PC-9 (cell line): Measurements from ENCODE around the gene KBTBD8. TPM values are rescaled to one million over a fixed set of nuclear protein-coding genes. Genes with fewer than 3 reads are reported as not detected.

Source experiments
- BruUV-seq: library from RNA; stranded (reverse); fragments of 400-500 nt; replicated peaks from 2 replicates; lab custom pipeline; 2021; lab: Mats Ljungman, UMichigan
- CTCF ChIA-PET: fragments of 300-600 bp; sonication (Branson Sonifier 250); formaldehyde crosslinking; loops from one replicate; lab custom pipeline; 2022; ENCODE audit warnings: antibody characterized with exemption; lab: Charles Lee
- POLR2A ChIA-PET: fragments of 300-600 bp; sonication (Branson Sonifier 250); formaldehyde crosslinking; loops from one replicate; lab custom pipeline; 2022; ENCODE audit warnings: antibody characterized with exemption; ENCODE audit not compliant: unreplicated experiment; lab: Charles Lee
- DNase-seq, 2 experiments: peaks; one replicate each; pipeline versions ENCODE4 v3.0.0 to v3.0.0-alpha.2; 2015 to 2022; ENCODE audit warnings: mixed read lengths in 1 of 2
- H2AFZ ChIP-seq: fragments of 200-600 bp; sonication (generic); 2 replicates; pipeline ENCODE4 v1.8.1; 2017; ENCODE audit warnings: antibody characterized with exemption
- H3F3A ChIP-seq: fragments of 200-600 bp; sonication (generic); 2 replicates; pipeline ENCODE4 v1.8.1; 2017; ENCODE audit warnings: antibody characterized with exemption, mild to moderate bottlenecking, low read depth; ENCODE audit not compliant: insufficient read depth
- H3K27ac ChIP-seq: fragments of 200-600 bp; sonication (generic); 2 replicates; pipeline ENCODE4 v1.6.1; 2016; ENCODE audit warnings: mixed run types
- H3K27me3 ChIP-seq: fragments of 200-600 bp; sonication (generic); 2 replicates; pipeline ENCODE4 v1.6.1; 2016; ENCODE audit warnings: low read depth, mixed run types; ENCODE audit not compliant: insufficient read depth
- H3K36me3 ChIP-seq: fragments of 200-600 bp; sonication (generic); 2 replicates; pipeline ENCODE4 v1.6.1; 2016; ENCODE audit warnings: low read depth, mixed run types
- H3K4me1 ChIP-seq: fragments of 200-600 bp; sonication (generic); replicated peaks from 2 replicates; pipeline ENCODE4 v1.6.1; 2016; ENCODE audit warnings: mixed run types; ENCODE audit not compliant: insufficient read depth
- H3K4me2 ChIP-seq: fragments of 200-600 bp; sonication (generic); 2 replicates; pipeline ENCODE4 v1.6.1; 2017; ENCODE audit warnings: mixed run types
- H3K4me3 ChIP-seq: fragments of 200-600 bp; sonication (generic); 2 replicates; pipeline ENCODE4 v1.6.1; 2016; ENCODE audit warnings: mixed run types
- H3K79me2 ChIP-seq: fragments of 200-600 bp; sonication (generic); 2 replicates; pipeline ENCODE4 v1.6.1; 2017; ENCODE audit warnings: low read depth, mixed run types
- H3K9me2 ChIP-seq: fragments of 200-600 bp; sonication (generic); 2 replicates; pipeline ENCODE4 v1.8.1; 2017; ENCODE audit warnings: mild to moderate bottlenecking; ENCODE audit not compliant: insufficient read depth
- H3K9me3 ChIP-seq: fragments of 200-600 bp; sonication (generic); 2 replicates; pipeline ENCODE4 v1.8.1; 2016; ENCODE audit warnings: low read depth; ENCODE audit not compliant: insufficient read depth
- H4K20me1 ChIP-seq: fragments of 200-600 bp; sonication (generic); 2 replicates; pipeline ENCODE4 v1.8.1; 2017; ENCODE audit not compliant: insufficient read depth
- EZH2 ChIP-seq: fragments of 200-600 bp; sonication (generic); IDR thresholded peaks from 2 replicates; pipeline ENCODE4 v1.8.0; 2017; ENCODE audit warnings: antibody characterized with exemption, low read depth
- intact Hi-C: fragments of 100-400 bp; cut with micrococcal nuclease; formaldehyde crosslinking; loops from one replicate; pipeline ENCODE4 v1.10.0; 2022; ENCODE audit not compliant: unreplicated experiment
- total RNA-seq: library from RNA; stranded (reverse); gene quantifications from 2 replicates; pipeline ENCODE4 v1.2.3, GENCODE V29; 2021
- TF ChIP-seq, protein P1 (sequence below): fragments of 200-600 bp; sonication (generic); conservative IDR thresholded peaks from 2 replicates; pipeline ENCODE4 v1.6.1; 2017; ENCODE audit warnings: mixed run types, antibody characterized with exemption, mild to moderate bottlenecking, moderate library complexity

KBTBD8 gene
- total RNA-seq, 1 experiment from 2014 or later: not detected

DNA sequence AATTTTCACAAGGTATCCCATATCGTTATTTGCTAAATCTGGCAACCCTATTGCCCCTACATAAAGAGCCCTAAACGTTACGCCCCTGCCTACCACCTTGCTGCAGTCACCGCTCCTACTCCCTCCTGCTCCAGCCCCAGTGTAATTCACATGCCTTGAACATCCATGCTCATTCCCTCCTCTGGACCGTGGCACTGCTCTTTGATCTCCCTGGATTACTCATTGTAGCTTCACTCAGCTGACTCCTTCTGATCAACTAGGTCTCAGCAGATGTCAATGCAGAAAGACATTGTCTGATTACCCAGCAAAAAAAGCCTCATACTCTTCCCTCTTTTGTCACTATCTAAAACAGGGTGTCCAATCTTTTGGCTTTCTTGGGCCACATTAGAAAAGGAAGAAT is 40.7 kb upstream of the KBTBD8 start:
- H3K4me2 ChIP-seq: no peak overlapping the region
- no peak for DNase-seq
- H3F3A ChIP-seq: no peaks in the 10 kb centered on the region
- H3K27ac ChIP-seq: no peak overlapping the region
- intact Hi-C loops: no loop called here
- no peaks in the 10 kb centered on the region for H3K36me3 ChIP-seq
- H4K20me1 ChIP-seq: no peaks in the 10 kb centered on the region
- H2AFZ ChIP-seq: no peak overlapping the region
- peaks cover 52% of the 10 kb centered on the region for H3K27me3 ChIP-seq
- TF ChIP-seq EZH2: no peak
- TF ChIP-seq, protein P1, sequence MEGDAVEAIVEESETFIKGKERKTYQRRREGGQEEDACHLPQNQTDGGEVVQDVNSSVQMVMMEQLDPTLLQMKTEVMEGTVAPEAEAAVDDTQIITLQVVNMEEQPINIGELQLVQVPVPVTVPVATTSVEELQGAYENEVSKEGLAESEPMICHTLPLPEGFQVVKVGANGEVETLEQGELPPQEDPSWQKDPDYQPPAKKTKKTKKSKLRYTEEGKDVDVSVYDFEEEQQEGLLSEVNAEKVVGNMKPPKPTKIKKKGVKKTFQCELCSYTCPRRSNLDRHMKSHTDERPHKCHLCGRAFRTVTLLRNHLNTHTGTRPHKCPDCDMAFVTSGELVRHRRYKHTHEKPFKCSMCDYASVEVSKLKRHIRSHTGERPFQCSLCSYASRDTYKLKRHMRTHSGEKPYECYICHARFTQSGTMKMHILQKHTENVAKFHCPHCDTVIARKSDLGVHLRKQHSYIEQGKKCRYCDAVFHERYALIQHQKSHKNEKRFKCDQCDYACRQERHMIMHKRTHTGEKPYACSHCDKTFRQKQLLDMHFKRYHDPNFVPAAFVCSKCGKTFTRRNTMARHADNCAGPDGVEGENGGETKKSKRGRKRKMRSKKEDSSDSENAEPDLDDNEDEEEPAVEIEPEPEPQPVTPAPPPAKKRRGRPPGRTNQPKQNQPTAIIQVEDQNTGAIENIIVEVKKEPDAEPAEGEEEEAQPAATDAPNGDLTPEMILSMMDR: no peak
- no TSS peak for BruUV-seq
- POLR2A ChIA-PET: no interaction called here
- no peaks in the 10 kb centered on the region for H3K79me2 ChIP-seq
- no peaks in the 10 kb centered on the region for H3K4me1 ChIP-seq
- no peaks in the 10 kb centered on the region for H3K9me2 ChIP-seq
- CTCF ChIA-PET: no interaction called here
- H3K9me3 ChIP-seq: no peaks in the 10 kb centered on the region
- H3K4me3 ChIP-seq: no peak overlapping the region

DNA sequence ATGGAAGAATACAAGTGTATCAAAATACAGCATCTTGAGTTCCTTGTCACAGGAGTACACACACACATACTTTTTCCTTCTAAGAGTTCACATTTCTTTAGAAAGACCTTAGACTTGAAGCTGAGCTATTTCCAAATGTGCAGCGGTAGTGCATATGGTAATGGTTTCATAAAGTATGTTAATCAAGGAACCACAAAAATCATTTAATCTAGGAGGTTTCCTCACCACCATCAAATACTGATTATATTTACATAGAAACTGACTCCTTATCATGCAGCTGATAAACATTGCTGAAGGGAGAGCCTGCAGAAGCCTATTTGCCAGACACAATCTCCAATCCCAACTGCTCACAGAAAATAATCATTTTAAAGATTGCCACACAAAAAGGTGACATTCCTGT is 40.0 kb upstream of the KBTBD8 start:
- Histone ChIP-seq H4K20me1 (no peaks in the 10 kb centered on the region), H3K27me3 (peaks cover 55% of the 10 kb centered on the region), H3K79me2 (no peaks in the 10 kb centered on the region), H3K9me3 (no peaks in the 10 kb centered on the region), H3K4me3 (no peak overlapping the region), H2AFZ (no peak overlapping the region), H3K4me1 (no peaks in the 10 kb centered on the region), H3F3A (no peaks in the 10 kb centered on the region), H3K36me3 (no peaks in the 10 kb centered on the region), H3K9me2 (no peaks in the 10 kb centered on the region), H3K4me2 (no peak overlapping the region), H3K27ac (no peak overlapping the region)
- no peak for DNase-seq
- intact Hi-C loops: no loop called here
- POLR2A ChIA-PET: no interaction called here
- TF ChIP-seq, protein P1: no peak
- TF ChIP-seq EZH2: no peak
- BruUV-seq: no TSS peak
- CTCF ChIA-PET: no interaction called here

DNA sequence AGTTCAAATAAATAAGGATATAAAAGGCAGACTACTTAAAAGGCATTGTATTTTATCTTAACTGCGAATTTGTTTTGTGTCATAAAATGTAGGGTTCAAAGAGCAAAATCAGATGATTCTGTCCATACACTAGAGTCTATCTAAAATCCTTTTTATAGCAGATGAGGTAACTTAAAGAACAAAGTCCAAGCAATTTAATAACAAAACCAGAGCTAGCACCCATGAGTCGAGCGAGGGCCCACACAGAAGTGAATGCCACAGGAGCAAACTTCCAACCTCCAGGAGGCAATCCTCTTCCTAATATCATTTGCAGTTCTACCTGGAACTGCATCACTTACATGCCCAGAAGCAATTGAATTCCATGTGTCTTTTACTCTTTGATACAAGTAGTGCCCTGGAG is 35.4 kb upstream of the KBTBD8 start:
- no peaks in the 10 kb centered on the region for H3K4me1 ChIP-seq
- H3K9me3 ChIP-seq: no peaks in the 10 kb centered on the region
- no peak for TF ChIP-seq EZH2
- TF ChIP-seq, protein P1: no peak
- H3K27ac ChIP-seq: no peak overlapping the region
- intact Hi-C loops: no loop called here
- H3K4me2 ChIP-seq: no peak overlapping the region
- DNase-seq: no peak
- H3K79me2 ChIP-seq: no peaks in the 10 kb centered on the region
- no peaks in the 10 kb centered on the region for H4K20me1 ChIP-seq
- no peaks in the 10 kb centered on the region for H3F3A ChIP-seq
- H3K27me3 ChIP-seq: peaks cover 62% of the 10 kb centered on the region
- H3K36me3 ChIP-seq: no peaks in the 10 kb centered on the region
- H2AFZ ChIP-seq: no peak overlapping the region
- CTCF ChIA-PET: no interaction called here
- POLR2A ChIA-PET: no interaction called here
- BruUV-seq: no TSS peak
- no peaks in the 10 kb centered on the region for H3K9me2 ChIP-seq
- no peak overlapping the region for H3K4me3 ChIP-seq
